Panc1 (cell line): Measurements from ENCODE around the gene NXPH3. TPM values are rescaled to one million over a fixed set of nuclear protein-coding genes. Genes with fewer than 3 reads are reported as not detected.

ENCODE experiments used
- ATAC-seq: fragments of 200-7000 bp; cut with Tn5 transposase; 2 replicates; pipeline ENCODE4 v1.9.1; 2020; ENCODE audit warnings: mild to moderate bottlenecking, moderate library complexity
- BruUV-seq: library from RNA; stranded (reverse); fragments of 400-500 nt; replicated peaks from 2 replicates; lab custom pipeline; 2021; lab: Mats Ljungman, UMichigan
- CTCF ChIA-PET: fragments of 300-600 bp; sonication (Branson Sonifier 250); formaldehyde crosslinking; loops from one replicate; lab custom pipeline; 2022; ENCODE audit warnings: antibody characterized with exemption; lab: Charles Lee
- POLR2A ChIA-PET: fragments of 300-600 bp; sonication (Branson Sonifier 250); formaldehyde crosslinking; loops from one replicate; lab custom pipeline; 2022; ENCODE audit warnings: antibody characterized with exemption; lab: Charles Lee
- DNase-seq: peaks from one replicate; pipeline ENCODE4 v3.0.0-alpha.2; 2010; ENCODE audit warnings: low read depth, low spot score
- H3K27ac ChIP-seq: 2 replicates; pipeline ENCODE4 v1.5.1; 2011; ENCODE audit warnings: mild to moderate bottlenecking, low read length, inconsistent platforms
- H3K27me3 ChIP-seq: fragments of 200-500 bp; sonication (Bioruptor generic); 2 replicates; pipeline ENCODE4 v1.6.0; 2014; ENCODE audit warnings: low read length, inconsistent platforms; ENCODE audit not compliant: control insufficient read depth, insufficient read depth
- H3K36me3 ChIP-seq: fragments of 200-500 bp; sonication (Bioruptor generic); 2 replicates; pipeline ENCODE4 v1.5.1; 2014; ENCODE audit warnings: inconsistent platforms, mild to moderate bottlenecking, low read length, moderate library complexity; ENCODE audit not compliant: control insufficient read depth, insufficient read depth
- H3K4me1 ChIP-seq: 2 replicates; pipeline ENCODE4 v1.5.1; 2011; ENCODE audit warnings: inconsistent platforms, mild to moderate bottlenecking, low read length, moderate library complexity; ENCODE audit not compliant: control insufficient read depth, insufficient read depth
- H3K4me3 ChIP-seq, 2 experiments: 2 replicates each; pipeline ENCODE4 v1.5.1; 2011 to 2012; ENCODE audit warnings: low read depth in 2 of 2, low read length in 2 of 2, mild to moderate bottlenecking in 2 of 2, inconsistent platforms in 1 of 2, moderate library complexity in 1 of 2
- H3K9me3 ChIP-seq: fragments of 200-500 bp; sonication (Bioruptor generic); 2 replicates; pipeline ENCODE4 v1.5.1; 2014; ENCODE audit warnings: low read depth, mild to moderate bottlenecking, inconsistent platforms, low read length, moderate library complexity; ENCODE audit not compliant: control insufficient read depth, insufficient read depth
- POLR2AphosphoS5 ChIP-seq: IDR thresholded peaks from 2 replicates; pipeline ENCODE4 v1.6.1; 2012; ENCODE audit warnings: mild to moderate bottlenecking, low read depth, low read length, moderate library complexity
- SIN3A ChIP-seq: IDR thresholded peaks from 2 replicates; pipeline ENCODE4 v1.6.1; 2012; ENCODE audit warnings: low read depth, mild to moderate bottlenecking, low read length, moderate library complexity, borderline replicate concordance; ENCODE audit not compliant: insufficient read depth
- TCF7L2 ChIP-seq: IDR thresholded peaks from 2 replicates; pipeline ENCODE4 v1.6.1; 2011; ENCODE audit warnings: mild to moderate bottlenecking, low read depth, low read length, inconsistent platforms
- in situ Hi-C: cut with HindIII; loops from 2 replicates; pipeline ENCODE4 v1.10.0; 2016; ENCODE audit warnings: low sequenced_read_pairs, low pct_unique_long_range_greater_than_20kb
- intact Hi-C: fragments of 100-400 bp; cut with micrococcal nuclease; formaldehyde crosslinking; loops from one replicate; pipeline ENCODE4 v1.10.0; 2022; ENCODE audit not compliant: unreplicated experiment
- total RNA-seq: library from RNA; stranded (reverse); gene quantifications from one replicate; pipeline ENCODE4 v1.2.1, GENCODE V29; 2021; ENCODE audit not compliant: unreplicated experiment
- TF ChIP-seq, protein P1 (sequence below), 2 experiments: IDR thresholded peaks; 2 replicates each; pipeline ENCODE4 v1.6.1; 2011 to 2012; ENCODE audit warnings: low read depth in 2 of 2, control low read depth in 1 of 2, low read length in 1 of 2, mild to moderate bottlenecking in 1 of 2, moderate library complexity in 1 of 2; ENCODE audit not compliant: insufficient read depth in 1 of 2
- TF ChIP-seq, protein P2 (sequence below): fragments of 450-650 bp; IDR thresholded peaks from 2 replicates; pipeline ENCODE4 v1.5.1; 2017; ENCODE audit warnings: mild to moderate bottlenecking

The NXPH3 gene
- total RNA-seq, 1 experiment from 2014 or later: 0.57 TPM

DNA sequence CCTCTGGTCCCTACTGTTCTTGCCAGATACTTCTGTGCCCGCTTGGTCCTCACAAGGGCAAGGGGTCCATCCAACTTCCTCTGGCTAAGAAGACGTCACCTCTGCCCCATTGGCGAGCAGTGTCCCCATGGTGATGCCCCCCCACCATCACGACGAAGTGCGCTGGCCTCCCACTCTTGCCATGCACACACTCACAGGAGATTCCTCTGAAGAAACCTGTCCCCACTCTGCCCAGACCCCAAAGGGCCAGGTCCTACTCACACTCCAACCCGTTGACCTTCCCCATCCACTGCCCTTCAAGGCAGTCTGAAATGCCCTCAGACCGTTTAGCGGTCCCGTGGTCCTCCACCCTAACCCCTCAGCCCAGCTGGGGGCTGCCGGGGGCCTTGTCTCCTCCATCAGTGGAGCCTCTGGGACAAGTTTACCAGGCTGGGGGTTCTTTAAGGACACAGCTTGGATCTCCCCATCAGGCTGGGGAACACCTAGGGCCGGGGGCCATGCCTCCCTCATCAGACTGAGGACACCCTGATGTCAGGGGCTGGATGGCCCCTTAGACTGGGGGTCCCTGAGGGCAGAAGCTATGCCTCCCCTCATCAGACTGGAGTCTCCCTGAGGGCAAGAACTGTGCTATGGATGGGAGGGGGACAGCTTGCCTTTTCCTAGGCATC lies 6.5 kb downstream of the NXPH3 start:
- POLR2A ChIA-PET: no interaction called here
- CTCF ChIA-PET: no interaction called here
- Histone ChIP-seq H3K36me3 (no peaks in the 10 kb centered on the region), H3K9me3 (no peaks in the 10 kb centered on the region), H3K27ac (no peak overlapping the region), H3K4me3 (no peak overlapping the region), H3K27me3 (no peaks in the 10 kb centered on the region), H3K4me1 (peaks cover 6% of the 10 kb centered on the region)
- BruUV-seq: no TSS peak
- no peak for DNase-seq
- in situ Hi-C loops: no loop called here
- intact Hi-C loops: no loop called here
- ATAC-seq: no peak
- TF ChIP-seq TCF7L2 (no peak), SIN3A (no peak), POLR2AphosphoS5 (no peak)
- TF ChIP-seq, protein P1, sequence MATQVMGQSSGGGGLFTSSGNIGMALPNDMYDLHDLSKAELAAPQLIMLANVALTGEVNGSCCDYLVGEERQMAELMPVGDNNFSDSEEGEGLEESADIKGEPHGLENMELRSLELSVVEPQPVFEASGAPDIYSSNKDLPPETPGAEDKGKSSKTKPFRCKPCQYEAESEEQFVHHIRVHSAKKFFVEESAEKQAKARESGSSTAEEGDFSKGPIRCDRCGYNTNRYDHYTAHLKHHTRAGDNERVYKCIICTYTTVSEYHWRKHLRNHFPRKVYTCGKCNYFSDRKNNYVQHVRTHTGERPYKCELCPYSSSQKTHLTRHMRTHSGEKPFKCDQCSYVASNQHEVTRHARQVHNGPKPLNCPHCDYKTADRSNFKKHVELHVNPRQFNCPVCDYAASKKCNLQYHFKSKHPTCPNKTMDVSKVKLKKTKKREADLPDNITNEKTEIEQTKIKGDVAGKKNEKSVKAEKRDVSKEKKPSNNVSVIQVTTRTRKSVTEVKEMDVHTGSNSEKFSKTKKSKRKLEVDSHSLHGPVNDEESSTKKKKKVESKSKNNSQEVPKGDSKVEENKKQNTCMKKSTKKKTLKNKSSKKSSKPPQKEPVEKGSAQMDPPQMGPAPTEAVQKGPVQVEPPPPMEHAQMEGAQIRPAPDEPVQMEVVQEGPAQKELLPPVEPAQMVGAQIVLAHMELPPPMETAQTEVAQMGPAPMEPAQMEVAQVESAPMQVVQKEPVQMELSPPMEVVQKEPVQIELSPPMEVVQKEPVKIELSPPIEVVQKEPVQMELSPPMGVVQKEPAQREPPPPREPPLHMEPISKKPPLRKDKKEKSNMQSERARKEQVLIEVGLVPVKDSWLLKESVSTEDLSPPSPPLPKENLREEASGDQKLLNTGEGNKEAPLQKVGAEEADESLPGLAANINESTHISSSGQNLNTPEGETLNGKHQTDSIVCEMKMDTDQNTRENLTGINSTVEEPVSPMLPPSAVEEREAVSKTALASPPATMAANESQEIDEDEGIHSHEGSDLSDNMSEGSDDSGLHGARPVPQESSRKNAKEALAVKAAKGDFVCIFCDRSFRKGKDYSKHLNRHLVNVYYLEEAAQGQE (IDR thresholded peaks at IDR 0.05; ENCODE audit: insufficient read depth in 1 of 2, low read depth in 2 of 2, low read length in 1 of 2): no peak
- TF ChIP-seq, protein P2, sequence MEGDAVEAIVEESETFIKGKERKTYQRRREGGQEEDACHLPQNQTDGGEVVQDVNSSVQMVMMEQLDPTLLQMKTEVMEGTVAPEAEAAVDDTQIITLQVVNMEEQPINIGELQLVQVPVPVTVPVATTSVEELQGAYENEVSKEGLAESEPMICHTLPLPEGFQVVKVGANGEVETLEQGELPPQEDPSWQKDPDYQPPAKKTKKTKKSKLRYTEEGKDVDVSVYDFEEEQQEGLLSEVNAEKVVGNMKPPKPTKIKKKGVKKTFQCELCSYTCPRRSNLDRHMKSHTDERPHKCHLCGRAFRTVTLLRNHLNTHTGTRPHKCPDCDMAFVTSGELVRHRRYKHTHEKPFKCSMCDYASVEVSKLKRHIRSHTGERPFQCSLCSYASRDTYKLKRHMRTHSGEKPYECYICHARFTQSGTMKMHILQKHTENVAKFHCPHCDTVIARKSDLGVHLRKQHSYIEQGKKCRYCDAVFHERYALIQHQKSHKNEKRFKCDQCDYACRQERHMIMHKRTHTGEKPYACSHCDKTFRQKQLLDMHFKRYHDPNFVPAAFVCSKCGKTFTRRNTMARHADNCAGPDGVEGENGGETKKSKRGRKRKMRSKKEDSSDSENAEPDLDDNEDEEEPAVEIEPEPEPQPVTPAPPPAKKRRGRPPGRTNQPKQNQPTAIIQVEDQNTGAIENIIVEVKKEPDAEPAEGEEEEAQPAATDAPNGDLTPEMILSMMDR: no peak

DNA sequence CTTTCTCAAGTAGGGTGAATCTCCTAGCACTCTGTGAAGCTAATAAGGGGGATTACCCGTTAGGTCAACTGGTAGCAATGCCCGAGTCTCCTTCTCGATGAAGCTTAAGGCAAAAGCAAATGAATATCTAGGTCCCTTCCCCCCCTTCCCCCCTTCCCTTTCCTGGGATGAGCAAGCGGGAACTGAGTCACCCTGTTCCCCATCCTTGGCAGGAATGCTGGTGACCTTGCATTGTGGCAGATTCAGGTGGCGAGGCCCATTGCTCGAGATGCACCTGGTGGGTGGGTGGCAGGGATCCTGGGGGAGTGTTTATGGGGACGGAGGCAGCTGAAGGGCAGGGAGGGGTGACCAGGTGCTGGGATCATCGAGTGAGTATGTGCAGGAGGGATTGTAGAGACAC lies 7.1 kb downstream of the NXPH3 start:
- ChIA-PET CTCF (no interaction called here), POLR2A (no interaction called here)
- ATAC-seq: no peak

GRCh38 chr17:49583226-49583625 lies 7.6 kb downstream of the NXPH3 start:
- intact Hi-C loops: no loop called here
- ChIA-PET CTCF (no interaction called here), POLR2A (no interaction called here)
- Histone ChIP-seq H3K36me3 (no peaks in the 10 kb centered on the region), H3K27me3 (no peaks in the 10 kb centered on the region), H3K9me3 (no peaks in the 10 kb centered on the region), H3K4me3 (no peak overlapping the region), H3K27ac (no peak overlapping the region), H3K4me1 (no peaks in the 10 kb centered on the region; the same call in 1 of the 2 replicates)
- in situ Hi-C loops: no loop called here
- DNase-seq (no peak), ATAC-seq (no peak)
- TF ChIP-seq SIN3A: no peak
- TF ChIP-seq, protein P1 (IDR thresholded peaks at IDR 0.05; ENCODE audit: insufficient read depth in 1 of 2, low read depth in 2 of 2, low read length in 1 of 2): no peak
- TF ChIP-seq TCF7L2: no peak
- TF ChIP-seq POLR2AphosphoS5: no peak
- TF ChIP-seq, protein P2: no peak
- BruUV-seq: no TSS peak

More for the DNA sequence above, 7.1 kb downstream of the NXPH3 start:
- Histone ChIP-seq H3K36me3 (no peaks in the 10 kb centered on the region), H3K4me3 (no peak overlapping the region), H3K27ac (no peak overlapping the region), H3K9me3 (no peaks in the 10 kb centered on the region), H3K4me1 (no peaks in the 10 kb centered on the region; the same call in none of the 2 replicates), H3K27me3 (no peaks in the 10 kb centered on the region)
- intact Hi-C loops (no loop called here), in situ Hi-C loops (no loop called here)
- TF ChIP-seq POLR2AphosphoS5 (no peak), SIN3A (no peak), TCF7L2 (no peak)
- DNase-seq: no peak
- BruUV-seq: no TSS peak
